K562 (cell line): ENCODE measurements around the gene COL8A2. TPM values are rescaled to one million over a fixed set of nuclear protein-coding genes. Genes with fewer than 3 reads are reported as not detected.

Experiments
- CEBPG ChIP-seq, 3 experiments: fragments of 200-800 bp in 1 of 3; sonication (Bioruptor generic) in 1 of 3; sonication (generic) in 1 of 3; formaldehyde crosslinking in 1 of 3; IDR thresholded peaks in 2 of 3; conservative IDR thresholded peaks in 1 of 3; 2 replicates each; pipeline versions ENCODE4 v1.6.1 to v1.8.0; 2016 to 2022; ENCODE audit warnings: missing compliant biosample characterization in 2 of 3, missing genetic modification characterization in 2 of 3, mild to moderate bottlenecking in 1 of 3, missing genetic modification reagents in 1 of 3
- FOSL1 ChIP-seq: fragments of 200-800 bp; sonication (Bioruptor generic); conservative IDR thresholded peaks from 2 replicates; pipeline ENCODE4 v1.6.1; 2016; ENCODE audit warnings: missing genetic modification characterization, missing compliant biosample characterization
- GATAD2B ChIP-seq: fragments of 450-650 bp; IDR thresholded peaks from 2 replicates; pipeline ENCODE4 v1.6.1; 2017; ENCODE audit warnings: mild to moderate bottlenecking, borderline replicate concordance
- HINFP ChIP-seq: fragments of 450-650 bp; conservative IDR thresholded peaks from 2 replicates; pipeline ENCODE4 v1.6.1; 2016; ENCODE audit warnings: missing genetic modification characterization, low read depth, mild to moderate bottlenecking, control low read depth, missing compliant biosample characterization
- MNT ChIP-seq, 2 experiments: fragments of 450-650 bp; conservative IDR thresholded peaks; 2 replicates each; pipeline ENCODE4 v1.6.1; 2017; ENCODE audit warnings: mild to moderate bottlenecking in 2 of 2, moderate library complexity in 2 of 2
- PHF21A ChIP-seq: fragments of 450-650 bp; IDR thresholded peaks from 2 replicates; pipeline ENCODE4 v1.6.1; 2017; ENCODE audit warnings: low read depth, borderline replicate concordance
- RB1 ChIP-seq: fragments of 450-650 bp; IDR thresholded peaks from 2 replicates; pipeline ENCODE4 v1.6.1; 2017; ENCODE audit warnings: low read depth, mild to moderate bottlenecking
- SMARCC2 ChIP-seq: fragments of 450-650 bp; IDR thresholded peaks from 2 replicates; pipeline ENCODE4 v1.6.1; 2017; ENCODE audit warnings: antibody characterized with exemption, moderate library complexity, mild to moderate bottlenecking, low read depth
- TAF7 ChIP-seq: fragments of 450-650 bp; IDR thresholded peaks from 2 replicates; pipeline ENCODE4 v1.6.1; 2016; ENCODE audit warnings: missing genetic modification characterization, missing compliant biosample characterization
- U2AF1 ChIP-seq: fragments of 200-400 bp; formaldehyde crosslinking; optimal IDR thresholded peaks from 2 replicates; pipeline ENCODE3; 2017; ENCODE audit warnings: mild to moderate bottlenecking, low read depth, low read length, moderate library complexity
- ZBTB9 ChIP-seq: fragments of 450-650 bp; formaldehyde crosslinking; IDR thresholded peaks from 2 replicates; pipeline ENCODE4 v1.4.0; 2020; ENCODE audit warnings: mild to moderate bottlenecking, moderate library complexity
- ZNF282 ChIP-seq: sonication (generic); formaldehyde crosslinking; IDR thresholded peaks from 2 replicates; pipeline ENCODE4 v1.8.1; 2023; ENCODE audit warnings: missing genetic modification reagents
- polyA plus RNA-seq, 8 experiments: library from polyadenylated mRNA; depleted of rRNA in 4 of 8; stranded (reverse) in 5 of 8; unstranded in 3 of 8; fragments of >200 nt; fragmentation: Nextera tagmentation in 2 of 8; fragmentation: Illumina TruSeq in 1 of 8; extraction: Ambion mirVana in 2 of 8; extraction: Trizol in 1 of 8; gene quantifications; 2 replicates each; pipeline versions ENCODE4 v1.2.1 to v1.2.3, GENCODE V29; 2011 to 2014; ENCODE audit warnings: inconsistent platforms in 1 of 8, missing spikeins in 1 of 8
- total RNA-seq, 7 experiments: library from RNA; depleted of rRNA in 6 of 7; stranded (reverse); fragments of >200 nt in 6 of 7; fragmentation: Illumina TruSeq in 2 of 7; extraction: Trizol in 2 of 7; gene quantifications; 2 replicates each; pipeline versions ENCODE4 v1.2.1 to v1.2.3, GENCODE V29; 2011 to 2021; ENCODE audit warnings: low replicate concordance in 1 of 7
- TF ChIP-seq, protein P1 (sequence below): sonication (generic); formaldehyde crosslinking; IDR thresholded peaks from 2 replicates; pipeline ENCODE4 v1.8.0; 2022; ENCODE audit warnings: mild to moderate bottlenecking, missing genetic modification reagents
- TF ChIP-seq, protein P2 (sequence below): fragments of 450-650 bp; formaldehyde crosslinking; IDR thresholded peaks from 2 replicates; pipeline ENCODE4 v1.4.0; 2020; ENCODE audit warnings: mild to moderate bottlenecking, moderate library complexity

The COL8A2 gene
- total and polyA plus RNA-seq, 9 of the 15 experiments (the other 6 are each of a cell fraction or from before 2014, with no cell fraction given) = 0.03 to 0.14 (median 0.04) TPM; not detected in 5

GRCh38 chr1:36155408-36156328 is 30.6 kb upstream of the COL8A2 start, which contains the start of gene MAP7D1 (continued):
- TF ChIP-seq, protein P1, sequence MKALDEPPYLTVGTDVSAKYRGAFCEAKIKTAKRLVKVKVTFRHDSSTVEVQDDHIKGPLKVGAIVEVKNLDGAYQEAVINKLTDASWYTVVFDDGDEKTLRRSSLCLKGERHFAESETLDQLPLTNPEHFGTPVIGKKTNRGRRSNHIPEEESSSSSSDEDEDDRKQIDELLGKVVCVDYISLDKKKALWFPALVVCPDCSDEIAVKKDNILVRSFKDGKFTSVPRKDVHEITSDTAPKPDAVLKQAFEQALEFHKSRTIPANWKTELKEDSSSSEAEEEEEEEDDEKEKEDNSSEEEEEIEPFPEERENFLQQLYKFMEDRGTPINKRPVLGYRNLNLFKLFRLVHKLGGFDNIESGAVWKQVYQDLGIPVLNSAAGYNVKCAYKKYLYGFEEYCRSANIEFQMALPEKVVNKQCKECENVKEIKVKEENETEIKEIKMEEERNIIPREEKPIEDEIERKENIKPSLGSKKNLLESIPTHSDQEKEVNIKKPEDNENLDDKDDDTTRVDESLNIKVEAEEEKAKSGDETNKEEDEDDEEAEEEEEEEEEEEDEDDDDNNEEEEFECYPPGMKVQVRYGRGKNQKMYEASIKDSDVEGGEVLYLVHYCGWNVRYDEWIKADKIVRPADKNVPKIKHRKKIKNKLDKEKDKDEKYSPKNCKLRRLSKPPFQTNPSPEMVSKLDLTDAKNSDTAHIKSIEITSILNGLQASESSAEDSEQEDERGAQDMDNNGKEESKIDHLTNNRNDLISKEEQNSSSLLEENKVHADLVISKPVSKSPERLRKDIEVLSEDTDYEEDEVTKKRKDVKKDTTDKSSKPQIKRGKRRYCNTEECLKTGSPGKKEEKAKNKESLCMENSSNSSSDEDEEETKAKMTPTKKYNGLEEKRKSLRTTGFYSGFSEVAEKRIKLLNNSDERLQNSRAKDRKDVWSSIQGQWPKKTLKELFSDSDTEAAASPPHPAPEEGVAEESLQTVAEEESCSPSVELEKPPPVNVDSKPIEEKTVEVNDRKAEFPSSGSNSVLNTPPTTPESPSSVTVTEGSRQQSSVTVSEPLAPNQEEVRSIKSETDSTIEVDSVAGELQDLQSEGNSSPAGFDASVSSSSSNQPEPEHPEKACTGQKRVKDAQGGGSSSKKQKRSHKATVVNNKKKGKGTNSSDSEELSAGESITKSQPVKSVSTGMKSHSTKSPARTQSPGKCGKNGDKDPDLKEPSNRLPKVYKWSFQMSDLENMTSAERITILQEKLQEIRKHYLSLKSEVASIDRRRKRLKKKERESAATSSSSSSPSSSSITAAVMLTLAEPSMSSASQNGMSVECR (CRISPR knock-in tag) = no peak
- TF ChIP-seq MNT (conservative IDR thresholded peaks at IDR 0.05) = peak in 1 of 2 experiments; percentile 49; a peak in 1 of 4 replicates
- TF ChIP-seq U2AF1 = peak; percentile 20
- TF ChIP-seq PHF21A = 0 out of 2 replicates have a peak, but pooled peaks have one; percentile 57
- no peak for TF ChIP-seq CEBPG (CRISPR knock-in tag; IDR thresholded peaks at IDR 0.05)
- TF ChIP-seq CEBPG (tag; conservative IDR thresholded peaks at IDR 0.05 in 1 of 2, IDR thresholded peaks at IDR 0.05 in 1 of 2) = no peak
- TF ChIP-seq, protein P2, sequence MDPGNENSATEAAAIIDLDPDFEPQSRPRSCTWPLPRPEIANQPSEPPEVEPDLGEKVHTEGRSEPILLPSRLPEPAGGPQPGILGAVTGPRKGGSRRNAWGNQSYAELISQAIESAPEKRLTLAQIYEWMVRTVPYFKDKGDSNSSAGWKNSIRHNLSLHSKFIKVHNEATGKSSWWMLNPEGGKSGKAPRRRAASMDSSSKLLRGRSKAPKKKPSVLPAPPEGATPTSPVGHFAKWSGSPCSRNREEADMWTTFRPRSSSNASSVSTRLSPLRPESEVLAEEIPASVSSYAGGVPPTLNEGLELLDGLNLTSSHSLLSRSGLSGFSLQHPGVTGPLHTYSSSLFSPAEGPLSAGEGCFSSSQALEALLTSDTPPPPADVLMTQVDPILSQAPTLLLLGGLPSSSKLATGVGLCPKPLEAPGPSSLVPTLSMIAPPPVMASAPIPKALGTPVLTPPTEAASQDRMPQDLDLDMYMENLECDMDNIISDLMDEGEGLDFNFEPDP = 0 out of 2 replicates have a peak, but pooled peaks have one; percentile 61
- peak; percentile 63 for TF ChIP-seq HINFP (tag)
- TF ChIP-seq SMARCC2 = peak; percentile 69
- TF ChIP-seq FOSL1 (tag) = peak; percentile 99
- peak; percentile 76 for TF ChIP-seq ZBTB9 (CRISPR knock-in tag)
- no peak for TF ChIP-seq ZNF282 (CRISPR knock-in tag)
- peak; percentile 97 for TF ChIP-seq GATAD2B
- peak; percentile 56; the same call in 1 of the 2 replicates for TF ChIP-seq TAF7 (tag)
- peak; percentile 57; the same call in 1 of the 2 replicates for TF ChIP-seq RB1
